Lung microvascular endothelial cell (primary cell): ENCODE data around the gene PSIP1. TPM values are rescaled to one million over a fixed set of nuclear protein-coding genes. Genes with fewer than 3 reads are reported as not detected.
"Not testable (repeated sequence)": the region's sequence is repeated elsewhere in the genome, so short reads cannot be mapped to it uniquely, and the experiment has no call there.

Experiments
- DNase-seq, 2 donors: peaks; one replicate each; pipeline versions ENCODE4 v3.0.0 to v3.0.0-alpha.2; 2010; ENCODE audit warnings: low read depth in 2 of 2
- total RNA-seq: library from RNA; depleted of rRNA; stranded (reverse); fragments of >200 nt; gene quantifications from 2 replicates; pipeline ENCODE4 v1.2.1, GENCODE V29; 2014

Gene PSIP1
- total RNA-seq, 1 donor from 2014 or later = 28.6 TPM

GRCh38 chr9:15505921-15506320 is 4.8 kb downstream of the PSIP1 start:
- DNase-seq = no peak

DNA sequence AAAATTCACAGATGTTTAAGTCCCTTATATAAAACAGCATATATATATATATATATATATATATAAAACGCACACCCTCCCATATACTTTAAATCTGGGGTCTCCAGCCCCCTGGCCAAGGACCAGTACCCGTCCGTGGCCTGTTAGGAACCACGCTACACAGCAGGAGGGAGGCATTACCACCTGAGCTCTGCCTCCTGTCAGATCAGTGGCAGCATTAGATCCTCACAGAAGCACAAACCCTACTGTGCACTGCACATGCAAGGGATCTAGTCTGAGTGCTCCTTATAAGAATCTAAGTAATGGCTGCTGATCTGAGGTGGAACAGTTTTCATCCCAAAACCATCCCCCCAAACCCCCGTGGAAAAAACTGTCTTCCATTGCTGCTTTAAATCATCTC is 9.0 kb downstream of the PSIP1 start:
- no peak for DNase-seq

GRCh38 chr9:15501179-15501578 is 9.6 kb downstream of the PSIP1 start:
- DNase-seq = peak in 1 of 2 donors; percentile 50

DNA sequence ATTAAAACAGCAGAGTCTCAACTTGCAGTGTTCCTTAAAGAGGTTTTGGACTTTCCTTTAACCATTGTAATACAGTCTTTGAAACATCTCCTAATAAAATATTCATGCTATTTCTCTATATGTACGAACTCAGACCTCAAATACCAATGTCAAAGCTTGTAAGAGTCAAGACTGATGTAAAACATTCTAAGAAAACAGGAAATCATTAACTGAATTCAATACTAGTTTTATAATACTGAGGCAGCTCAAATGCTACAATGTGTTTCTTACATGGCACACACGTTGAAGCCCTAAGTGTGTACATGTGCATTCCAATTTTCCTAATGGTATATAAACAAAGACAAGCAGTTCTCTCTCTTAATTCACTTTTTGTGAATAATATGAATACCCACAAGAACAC is 11.6 kb downstream of the PSIP1 start:
- DNase-seq = no peak

- DNase-seq = no peak
Observed at GRCh38 chr9:15498246-15498995, 12.3 kb downstream of the PSIP1 start.

DNA sequence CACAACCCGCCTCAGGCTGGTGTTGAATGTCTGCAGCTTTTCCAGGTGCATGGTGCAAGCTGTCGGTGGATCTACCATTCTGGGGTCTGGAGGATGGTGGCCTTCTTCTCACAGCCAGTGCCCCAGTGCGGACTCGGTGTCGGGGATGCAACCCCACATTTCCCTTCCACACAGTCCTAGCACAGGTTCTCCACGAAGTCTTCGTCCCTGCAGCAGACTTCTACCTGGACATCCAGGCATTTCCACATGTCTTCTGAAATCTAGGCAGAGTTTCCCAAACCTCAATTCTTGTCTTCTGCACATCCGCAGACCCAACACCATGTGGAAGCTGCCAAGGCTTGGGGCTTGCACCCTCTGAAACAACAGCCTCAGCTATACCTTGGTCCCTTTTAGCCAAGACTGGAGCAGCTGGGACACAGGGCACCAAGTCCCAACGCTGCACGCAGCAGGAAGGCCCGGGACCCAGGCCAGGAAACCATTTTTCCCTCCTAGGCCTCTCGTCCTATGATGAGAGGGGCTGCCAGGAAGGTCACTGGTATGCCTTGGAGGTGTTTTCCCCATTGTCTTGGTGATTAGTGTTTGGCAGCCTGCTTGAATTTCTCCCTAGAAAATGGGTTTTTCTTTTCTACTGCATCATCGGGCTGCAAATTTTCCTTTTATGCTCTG is 18.2 kb downstream of the PSIP1 start:
- DNase-seq = peak in 1 of 2 donors; percentile 7

- DNase-seq = no peak
Observed at GRCh38 chr9:15491950-15492349, 18.8 kb downstream of the PSIP1 start.

DNA sequence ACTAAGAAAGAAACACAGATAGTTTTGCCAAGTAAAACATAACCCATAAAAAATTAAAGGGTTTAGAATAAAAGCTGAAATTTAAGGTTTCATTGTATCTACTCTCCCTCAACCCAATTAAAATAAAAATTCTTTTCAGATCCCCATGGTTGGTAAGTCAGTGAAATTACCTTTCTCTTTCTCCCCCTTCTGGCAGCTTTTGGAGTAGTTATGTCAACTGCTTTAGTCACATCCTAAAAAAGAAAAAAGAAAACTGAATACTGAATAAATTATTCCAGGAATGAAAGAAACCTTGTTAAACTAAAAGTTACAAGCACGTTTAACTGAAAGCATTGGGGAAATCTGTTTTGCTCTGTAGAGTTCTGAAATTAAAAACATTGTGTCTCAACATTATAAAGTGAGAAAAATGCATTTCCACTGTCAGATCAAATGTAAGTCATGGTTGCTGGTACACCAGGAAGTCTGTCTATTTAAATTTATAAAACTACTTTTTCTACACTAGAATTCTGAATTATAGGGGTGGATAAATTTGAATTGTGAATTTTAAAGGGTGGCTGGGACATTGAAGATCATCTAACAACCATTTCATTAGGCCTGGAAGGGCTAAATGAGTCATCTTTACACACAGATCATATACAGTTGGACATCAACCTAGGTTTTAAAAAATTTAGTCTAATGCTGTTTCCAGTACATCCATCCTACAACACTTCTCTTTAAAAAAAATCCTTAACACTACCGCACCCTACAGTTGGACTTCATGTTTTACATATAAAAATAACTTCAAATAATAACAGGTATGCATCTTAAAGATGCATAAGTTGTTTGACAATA is 24.7 kb downstream of the PSIP1 start:
- DNase-seq = peak; percentile 22 to 51

GRCh38 chr9:15484802-15485201 is 26.0 kb downstream of the PSIP1 start:
- no peak for DNase-seq

DNA sequence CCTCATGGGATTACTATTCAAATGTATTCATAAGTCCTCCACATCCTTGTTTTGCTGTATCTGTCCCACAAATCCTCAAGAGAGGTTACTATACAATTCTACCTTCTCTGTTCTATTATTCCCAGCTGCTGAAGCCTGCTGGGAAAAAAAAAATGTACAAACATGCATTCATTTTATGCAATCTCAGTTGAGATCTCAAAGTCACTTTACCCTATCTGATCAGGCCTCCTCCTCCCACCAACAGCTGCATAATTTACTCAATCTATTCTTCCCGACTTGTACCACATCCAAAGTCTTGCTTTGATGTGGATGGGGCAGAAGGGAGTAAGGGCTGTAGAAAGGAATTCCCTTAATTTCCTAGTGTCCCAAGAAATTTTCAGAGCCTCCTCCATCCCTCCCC is 28.6 kb downstream of the PSIP1 start:
- no peak for DNase-seq

DNA sequence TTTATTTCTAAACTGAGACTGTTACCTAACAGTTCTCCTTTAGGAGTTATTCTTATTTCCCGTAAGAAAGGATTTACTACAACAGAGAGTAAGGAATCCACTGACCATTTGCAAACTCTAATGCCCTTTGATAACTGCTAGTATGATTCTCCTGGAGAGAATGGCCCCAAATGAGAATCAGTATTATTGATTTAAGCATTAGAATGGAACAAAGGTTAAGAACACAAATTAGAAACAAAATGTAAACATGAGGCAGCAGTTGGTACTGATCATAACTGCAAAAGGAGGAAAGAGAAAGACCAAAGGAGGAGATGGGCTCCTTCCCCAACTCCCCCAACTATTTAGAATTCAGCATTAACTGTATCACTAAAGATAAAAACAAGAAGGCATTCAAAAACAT is 30.7 kb downstream of the PSIP1 start:
- DNase-seq = no peak

DNA sequence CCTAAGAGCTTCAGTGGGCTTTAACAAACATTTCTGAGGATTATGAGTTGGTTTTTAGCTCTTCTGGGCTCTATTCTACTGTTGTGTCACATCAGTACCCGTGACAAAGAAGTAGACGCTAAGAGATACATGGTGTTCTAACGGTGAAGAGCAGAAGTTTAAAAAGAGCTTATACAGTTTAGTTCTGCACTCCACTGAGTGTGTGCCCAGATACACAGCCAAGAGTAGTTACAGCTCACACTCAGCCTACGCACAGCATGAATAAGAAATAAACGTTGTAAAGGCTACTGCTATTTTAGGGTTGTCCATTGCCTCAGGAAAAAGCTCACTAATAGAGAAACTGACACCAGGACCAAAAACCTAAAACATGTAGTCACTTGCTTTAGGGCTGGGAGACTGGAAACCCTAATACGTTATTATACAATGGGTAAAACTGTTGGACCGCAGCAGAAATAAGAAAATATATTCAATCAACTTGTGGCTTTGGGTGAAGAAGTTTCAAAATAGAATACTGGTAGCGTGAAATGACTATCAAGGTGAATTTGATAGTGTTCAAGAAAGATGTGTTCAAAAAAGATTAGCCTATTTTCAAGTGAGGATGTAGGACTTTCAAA is 34.7 kb downstream of the PSIP1 start:
- DNase-seq = no peak

DNA sequence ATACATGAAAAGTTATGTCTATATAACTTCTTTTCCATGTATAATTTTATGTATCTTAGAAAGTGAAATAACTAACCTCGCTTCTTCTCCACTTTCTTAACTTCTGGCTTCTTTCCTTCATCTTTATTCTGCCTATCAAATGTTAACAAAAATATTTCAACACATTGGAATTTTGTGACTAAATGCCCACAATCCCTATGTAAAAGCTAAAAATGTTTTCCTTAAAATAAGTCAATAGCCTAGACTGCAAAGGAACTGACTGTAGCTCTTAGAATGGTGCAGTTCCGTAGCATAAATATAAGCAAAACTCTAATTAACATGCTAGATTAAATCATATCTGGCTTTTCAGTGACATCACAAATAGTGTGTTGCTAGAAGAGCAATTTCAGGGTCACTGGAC is 40.9 kb downstream of the PSIP1 start:
- no peak for DNase-seq

DNA sequence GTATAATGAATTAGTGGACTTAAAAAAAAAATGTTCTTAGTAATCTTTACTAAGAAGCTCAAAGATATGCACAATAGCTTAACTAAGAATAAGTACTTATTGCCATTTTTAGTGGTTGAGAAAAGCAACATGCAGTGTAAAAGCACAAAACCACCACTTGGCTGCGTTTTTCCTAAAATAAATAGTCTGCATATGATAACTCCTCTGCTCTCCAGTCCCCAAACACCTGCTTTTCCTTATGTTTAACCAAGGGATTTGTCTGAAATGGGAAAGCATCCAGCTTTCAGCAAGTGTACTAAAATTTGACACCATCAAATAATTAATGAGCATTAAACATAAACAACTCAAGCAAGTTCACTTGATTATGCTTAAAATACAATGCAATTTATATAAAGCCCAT is 41.4 kb downstream of the PSIP1 start:
- no peak for DNase-seq

- no peak for DNase-seq
Observed at GRCh38 chr9:15468145-15468544, 42.6 kb downstream of the PSIP1 start.

DNA sequence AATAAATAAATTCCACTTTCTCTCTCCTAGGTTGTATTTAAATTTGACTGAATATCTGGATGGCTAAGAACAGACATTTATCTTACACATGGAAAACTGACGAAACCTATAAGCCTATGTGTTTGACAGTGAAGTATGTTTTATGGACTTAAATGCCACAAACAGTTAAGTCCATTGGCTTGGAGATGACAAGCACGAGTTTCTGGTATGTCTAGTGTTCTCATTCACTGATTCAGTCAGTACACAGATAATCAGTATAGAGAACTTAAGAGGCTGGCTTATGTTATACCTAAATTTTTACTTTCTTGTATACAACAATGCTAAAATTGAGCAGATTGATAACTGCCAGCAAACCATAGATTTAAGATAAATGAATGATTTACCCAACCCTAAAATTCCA is 49.2 kb downstream of the PSIP1 start:
- no peak for DNase-seq

DNA sequence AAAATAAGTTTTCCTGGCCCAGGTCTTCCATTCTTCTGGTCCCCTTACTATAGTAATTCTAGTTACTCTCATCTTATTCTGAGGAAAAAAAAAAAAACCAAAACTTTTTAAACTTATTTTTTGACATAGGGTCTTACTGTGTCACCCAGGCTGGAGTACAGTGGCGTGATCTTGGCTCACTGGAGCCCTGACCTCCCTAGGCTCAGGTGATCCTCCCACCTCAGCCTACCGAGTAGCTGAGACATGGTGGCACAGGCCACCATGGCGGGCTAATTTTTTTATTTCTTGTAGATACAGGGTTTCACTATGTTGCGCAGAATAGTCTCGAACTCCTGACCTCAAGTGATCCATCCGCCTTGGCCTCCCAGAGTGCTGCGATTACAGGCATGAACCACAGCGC is 49.7 kb downstream of the PSIP1 start:
- DNase-seq = no peak

DNA sequence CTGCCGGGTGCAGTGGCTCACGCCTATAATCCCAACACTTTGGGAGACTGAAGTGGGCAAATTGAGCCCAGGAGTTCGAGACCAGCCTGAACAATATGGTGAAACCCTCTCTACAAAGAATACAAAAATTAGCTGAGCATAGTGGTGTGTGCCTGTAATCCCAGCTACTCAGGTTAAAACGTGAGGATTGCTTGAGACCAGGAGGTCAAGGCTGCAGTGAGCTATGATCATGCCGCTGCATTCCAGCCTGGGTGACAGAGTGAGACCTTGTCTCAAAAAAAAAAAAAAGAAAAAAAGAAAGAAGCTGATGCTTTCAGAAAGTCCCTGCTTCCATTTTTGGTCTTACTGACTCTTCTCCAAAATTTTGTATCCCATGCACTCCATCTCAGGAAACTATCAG is 56.8 kb downstream of the PSIP1 start:
- no peak for DNase-seq

- DNase-seq = no peak
Observed at GRCh38 chr9:15444141-15444540, 66.6 kb downstream of the PSIP1 start.

GRCh38 chr9:15442264-15442663 is 68.5 kb downstream of the PSIP1 start:
- not testable (repeated sequence) for DNase-seq

GRCh38 chr9:15441841-15442240 is 68.9 kb downstream of the PSIP1 start:
- DNase-seq = not testable (repeated sequence)

DNA sequence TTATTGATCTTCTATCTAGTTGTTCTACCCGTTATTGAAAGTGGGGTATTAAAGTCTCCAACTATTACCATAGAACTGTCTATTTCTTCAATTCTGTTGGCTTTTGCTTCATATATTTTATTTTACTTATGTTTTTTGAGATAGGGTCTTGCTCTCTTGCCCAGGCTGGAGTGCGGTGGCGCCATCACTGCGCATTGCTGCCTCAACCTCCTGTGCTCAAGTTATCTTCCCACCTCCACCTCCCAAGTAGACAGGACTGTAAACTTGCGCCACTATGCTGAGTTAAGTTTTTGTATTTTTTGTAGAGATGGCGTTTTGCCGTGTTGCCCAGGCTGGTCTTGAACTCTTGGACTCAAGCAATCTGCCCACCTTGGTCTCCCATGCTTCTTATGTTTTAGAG is 71.9 kb downstream of the PSIP1 start:
- no peak for DNase-seq
